Activated T-helper 1 cell treated with anti-CD3 and anti-CD28 coated beads, Interleukin-2, amount 50 U/mL, for 16 hours (primary cell): ENCODE measurements around the gene AGBL4.

Experiments used
- DNase-seq, 2 donors: peaks; one replicate each; pipeline ENCODE4 v3.0.0-alpha.2; 2020; ENCODE audit warnings: low read depth in 1 of 2, low spot score in 1 of 2

AGBL4 gene

DNA sequence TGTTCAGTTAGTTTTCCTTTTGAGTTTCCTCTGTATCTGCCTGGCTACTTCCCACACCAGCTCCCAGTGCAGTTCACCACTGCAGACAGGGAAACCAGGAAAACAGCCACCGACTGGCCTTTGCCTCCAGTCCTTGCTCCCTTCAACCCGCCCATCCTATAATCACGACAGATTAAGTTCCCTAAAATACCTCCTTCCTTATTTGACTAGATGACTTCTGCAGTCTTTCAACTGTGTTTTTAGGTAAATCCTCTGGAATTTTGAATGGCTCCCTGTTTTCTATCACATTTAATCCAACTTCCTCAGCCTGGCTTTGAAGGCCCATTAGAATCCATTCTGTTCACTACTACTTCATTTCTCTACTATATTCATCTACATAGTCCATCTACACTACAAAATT, 1284.7 kb downstream of the AGBL4 start:
- DNase-seq = no peak

- DNase-seq = no peak
These were observed 1285.4 kb downstream of the AGBL4 start for GRCh38 chr1:48738356-48738755.

- no peak for DNase-seq
These were observed 1288.0 kb downstream of the AGBL4 start for GRCh38 chr1:48735796-48736195.

DNA sequence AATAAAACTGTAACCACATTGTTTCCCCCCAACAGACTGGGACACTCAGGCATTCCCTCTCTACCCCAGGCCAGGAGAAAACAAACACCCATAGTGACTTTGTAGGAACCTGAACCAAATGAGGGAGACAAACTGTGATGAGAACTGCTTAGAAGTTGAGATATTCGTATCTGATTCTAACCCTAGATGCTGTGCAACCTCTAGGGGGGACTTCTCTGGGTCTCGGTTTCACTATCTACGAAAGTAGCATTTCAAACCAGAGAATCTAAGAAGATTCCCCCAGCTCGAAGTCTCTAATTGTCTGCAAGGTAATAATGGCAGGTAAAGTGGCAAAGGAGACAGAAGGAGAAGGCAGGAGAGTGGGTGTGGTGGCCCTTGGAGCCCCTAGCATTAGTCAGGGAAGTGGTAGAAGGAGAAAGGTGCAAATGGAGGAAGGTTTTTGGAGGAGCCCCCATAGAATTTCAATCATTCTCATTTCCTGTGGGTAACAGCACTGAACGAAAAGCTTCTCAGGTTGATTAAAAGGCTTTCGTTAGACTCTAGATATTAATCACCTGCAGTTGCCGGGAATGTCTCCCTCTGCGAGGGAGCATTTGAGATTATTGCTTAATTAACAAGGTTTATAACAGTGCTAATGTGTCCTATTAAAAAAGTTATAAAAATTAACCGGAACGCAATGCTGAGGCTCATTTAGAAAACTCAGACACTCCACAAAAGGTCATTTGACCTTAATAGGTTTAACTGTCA, 1293.4 kb downstream of the AGBL4 start:
- no peak for DNase-seq

- no peak for DNase-seq
These were observed 1295.2 kb downstream of the AGBL4 start for GRCh38 chr1:48728584-48728983.

DNA sequence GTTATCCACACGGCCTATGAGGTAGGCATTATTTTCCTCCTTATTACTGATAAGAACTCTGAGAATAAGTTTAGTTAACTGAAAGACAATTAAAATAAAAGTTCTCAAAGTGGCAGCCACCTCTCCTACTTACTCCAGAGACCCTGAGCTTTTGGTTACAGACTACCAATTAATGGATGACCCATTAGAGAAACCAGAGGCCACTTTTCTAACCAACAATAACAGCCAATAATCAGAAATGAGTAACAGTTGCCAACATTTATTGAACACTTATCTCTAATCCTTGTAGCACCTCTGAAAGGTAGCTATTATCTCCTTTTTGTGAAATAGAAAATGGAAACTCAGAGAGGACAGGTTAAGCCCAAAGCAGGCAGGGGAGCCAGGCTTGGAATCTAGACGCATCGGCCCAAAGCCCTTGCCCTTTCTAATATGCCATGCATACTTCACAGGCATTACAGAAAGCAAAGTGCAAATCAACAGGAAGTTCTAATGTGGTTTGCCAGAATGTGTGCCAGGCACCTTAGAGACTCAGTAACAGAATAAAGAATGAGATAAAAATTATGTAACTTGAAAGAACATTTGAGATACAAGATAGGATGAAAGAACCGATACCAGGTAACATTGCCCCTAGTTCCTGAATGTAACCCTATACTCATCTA, 1297.1 kb downstream of the AGBL4 start:
- no peak for DNase-seq

GRCh38 chr1:48726139-48726538, 1297.6 kb downstream of the AGBL4 start:
- no peak for DNase-seq

DNA sequence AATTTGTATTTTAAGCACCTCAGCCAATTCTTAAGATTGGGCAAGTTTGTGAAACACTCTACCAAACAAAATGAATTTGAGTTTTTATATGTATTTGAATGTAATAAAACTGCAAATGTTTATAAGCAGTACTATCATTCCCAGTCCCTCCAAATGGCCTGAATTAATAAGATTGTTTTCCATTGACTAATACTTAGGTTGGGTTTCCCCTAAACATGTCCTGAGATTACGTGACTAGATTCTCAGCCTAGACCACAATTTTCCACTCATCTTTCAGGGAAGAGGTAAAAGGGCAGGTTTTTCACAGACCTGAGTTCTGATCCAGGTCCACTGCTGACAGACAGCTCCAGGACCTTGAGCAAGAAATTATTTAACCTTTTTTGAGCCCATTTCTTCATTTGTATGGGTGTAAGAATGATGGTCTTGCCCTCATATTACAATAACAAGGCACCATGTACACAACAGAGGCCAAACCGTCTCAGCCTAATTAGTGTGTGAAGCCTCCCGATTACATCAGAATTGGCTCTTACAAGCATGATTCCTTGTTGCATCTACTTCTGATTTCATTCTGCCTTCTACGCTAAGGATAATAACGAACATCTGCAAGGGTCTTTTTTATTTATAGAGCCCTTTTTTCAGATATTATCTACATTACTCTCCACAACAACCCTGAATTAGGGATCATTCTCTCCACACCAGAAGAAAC, 1298.3 kb downstream of the AGBL4 start:
- no peak for DNase-seq

DNA sequence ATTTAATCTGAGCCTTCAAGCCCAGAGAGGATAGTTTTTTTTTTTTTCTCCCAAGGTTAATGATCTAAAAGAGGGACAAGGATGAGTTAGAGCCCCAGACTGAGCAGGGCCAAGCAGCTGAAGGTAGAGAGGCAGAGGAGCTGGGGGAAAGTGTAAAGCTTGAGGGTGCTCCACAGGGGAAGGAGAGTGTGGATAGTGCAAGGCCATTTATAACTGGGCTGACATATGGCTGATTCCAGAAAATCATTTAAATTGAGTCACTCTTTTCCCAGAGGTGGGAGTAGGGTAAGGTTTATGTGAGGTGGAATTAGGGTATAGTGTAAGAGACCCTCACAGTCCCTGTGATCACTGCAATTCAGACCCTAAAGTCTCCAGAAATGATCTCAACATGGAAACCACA, 1302.8 kb downstream of the AGBL4 start:
- DNase-seq = no peak

- DNase-seq = no peak
These were observed 1305.0 kb downstream of the AGBL4 start for GRCh38 chr1:48718705-48719104.

DNA sequence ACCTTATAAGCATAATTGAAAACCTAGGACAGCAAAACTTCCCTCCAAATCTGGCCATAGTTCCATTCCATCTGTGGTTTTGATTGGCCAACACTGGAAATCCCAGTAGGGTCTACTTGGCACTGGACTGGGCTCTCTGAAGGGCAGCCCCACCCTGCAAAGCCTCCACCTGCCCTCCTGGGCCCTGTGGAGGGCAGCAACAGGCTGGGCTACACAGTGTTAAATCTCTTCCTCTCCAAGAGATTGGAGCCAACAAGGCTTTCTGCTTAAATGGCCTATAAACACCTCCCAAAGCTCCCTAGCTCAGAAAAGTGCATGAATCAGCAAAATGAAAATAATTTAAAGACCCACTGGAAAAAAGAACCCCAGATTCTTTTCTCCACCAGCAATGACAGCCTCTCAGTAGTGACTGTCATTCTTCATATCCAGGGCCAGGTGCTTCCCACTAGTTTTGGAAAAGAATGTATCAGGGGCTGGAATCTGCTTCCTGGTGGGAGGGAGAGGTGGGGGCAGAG, 1305.6 kb downstream of the AGBL4 start:
- DNase-seq = no peak

DNA sequence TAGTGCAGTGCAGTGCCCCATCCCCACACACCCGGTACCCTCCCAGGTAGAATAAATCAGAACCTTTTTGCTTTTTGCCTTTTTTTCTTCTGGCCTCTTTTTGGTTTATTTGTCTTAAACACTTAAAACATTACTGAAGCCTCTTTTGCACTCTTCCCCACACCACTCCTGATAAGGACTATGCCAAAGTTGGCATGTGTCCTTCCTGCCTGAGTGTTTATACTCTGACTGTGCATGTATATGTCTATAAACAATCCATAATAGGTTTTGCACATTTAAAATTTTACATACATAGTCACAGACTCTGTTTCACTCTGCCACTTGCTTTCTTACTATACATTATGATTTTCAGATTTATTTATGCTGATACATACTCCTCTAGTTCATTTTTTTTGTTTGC, 1306.7 kb downstream of the AGBL4 start:
- DNase-seq = no peak

DNA sequence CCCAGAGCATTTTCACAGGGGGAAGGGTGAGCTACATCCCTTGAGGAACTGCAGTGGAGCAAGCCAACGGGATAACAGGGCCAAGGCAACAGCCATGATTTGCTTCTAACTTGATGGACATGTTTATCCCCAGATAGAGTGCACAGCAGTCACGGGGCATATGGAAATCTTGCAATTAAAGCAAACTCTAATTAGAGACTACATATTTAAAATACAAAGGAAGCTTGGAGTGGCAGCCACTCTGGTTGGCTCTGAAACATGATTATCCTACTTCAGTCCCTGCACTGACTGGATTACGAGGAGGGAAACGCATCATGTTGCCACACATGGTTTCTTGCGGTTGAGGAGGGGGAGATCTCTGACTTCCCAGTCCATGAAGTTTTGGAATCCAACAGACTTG, 1307.8 kb downstream of the AGBL4 start:
- no peak for DNase-seq

GRCh38 chr1:48710915-48711314, 1312.8 kb downstream of the AGBL4 start:
- DNase-seq = no peak

DNA sequence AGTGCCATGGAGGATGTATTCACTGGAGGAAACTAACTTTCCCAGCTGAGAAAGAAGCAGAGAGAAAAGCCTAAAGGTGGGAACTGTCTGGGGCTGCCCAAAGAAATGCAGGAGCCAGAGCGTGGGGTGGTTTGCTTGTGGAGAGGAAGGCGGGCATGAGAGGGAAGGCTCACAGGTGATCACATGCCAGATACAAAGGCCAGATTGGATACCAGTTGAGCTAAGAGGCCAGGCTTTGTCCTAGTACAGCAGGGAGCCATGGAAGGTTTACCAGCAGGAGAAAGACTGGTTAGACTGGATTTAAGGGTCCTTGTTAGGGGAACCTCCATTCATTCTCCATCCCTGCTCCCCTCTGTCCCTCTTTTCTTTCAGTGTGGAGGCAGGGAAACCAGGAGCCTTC, 1313.4 kb downstream of the AGBL4 start:
- DNase-seq = no peak

DNA sequence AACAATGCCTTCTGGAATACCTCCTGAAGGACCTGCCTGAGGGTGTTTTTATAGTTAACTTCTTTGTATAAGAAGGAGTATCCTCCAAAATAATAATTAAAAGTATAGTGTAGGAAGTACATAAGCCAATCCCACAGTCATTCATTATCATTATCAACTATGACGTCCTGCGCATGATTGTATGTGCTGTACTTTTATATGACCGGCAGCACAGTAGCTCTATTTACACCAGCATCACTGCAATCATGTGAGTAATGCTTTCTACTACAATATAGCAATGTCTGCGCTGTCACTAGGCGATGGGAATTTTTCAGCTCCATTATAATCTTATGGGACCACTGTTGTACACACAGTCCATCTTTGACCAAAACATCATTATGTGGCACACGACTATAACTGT, 1319.0 kb downstream of the AGBL4 start:
- no peak for DNase-seq

- no peak for DNase-seq
These were observed 1322.3 kb downstream of the AGBL4 start for GRCh38 chr1:48701445-48701844.

DNA sequence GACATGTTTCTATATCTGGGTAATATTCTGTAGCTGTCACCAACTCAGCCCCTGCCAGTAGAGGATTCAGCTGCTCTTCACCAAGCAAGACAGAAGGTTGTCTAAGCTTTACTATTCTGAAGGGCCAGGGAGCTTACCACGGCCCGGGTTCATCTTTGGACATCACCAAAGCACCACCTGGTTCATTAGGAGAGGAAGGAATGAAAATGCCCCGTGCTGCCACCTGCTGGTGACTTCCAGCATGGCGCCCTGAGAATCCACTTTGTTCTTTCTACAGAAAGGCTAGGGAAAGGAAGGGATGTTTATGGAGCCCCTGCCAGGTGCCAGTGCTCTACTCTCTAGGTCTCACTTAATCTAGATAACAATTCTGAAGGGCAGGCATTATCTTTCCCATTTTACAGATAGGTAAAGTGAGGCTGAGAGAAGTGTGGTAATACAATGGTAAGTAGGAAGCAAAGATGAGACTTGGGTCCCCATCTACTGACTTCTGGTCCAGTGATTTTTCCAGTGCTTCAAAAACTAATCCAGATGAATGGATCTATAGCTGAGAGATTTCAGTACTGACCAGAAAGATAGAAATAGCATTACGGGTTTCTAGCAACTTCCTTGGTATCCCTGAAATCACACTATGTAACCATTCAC, 1326.6 kb downstream of the AGBL4 start:
- DNase-seq = peak in 1 of 2 donors; percentile 21

DNA sequence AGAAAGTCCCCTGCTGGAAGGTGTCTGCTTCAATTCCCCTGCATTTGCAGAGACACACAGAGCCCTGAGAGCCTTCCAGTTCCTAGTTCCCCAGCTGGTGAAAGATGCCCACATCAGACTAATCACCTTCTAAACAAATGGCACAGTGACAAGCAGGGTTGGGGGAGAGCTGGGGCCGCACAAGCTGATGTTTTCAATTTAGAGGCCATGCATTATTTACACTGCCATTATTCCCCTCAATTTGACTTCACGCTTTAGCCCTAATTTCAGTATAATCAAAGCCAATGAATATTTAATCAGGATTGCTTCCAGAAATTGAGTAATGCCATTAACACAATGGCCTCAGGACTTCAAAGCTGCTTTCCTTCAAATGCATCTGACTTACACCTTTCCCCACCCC, 1328.6 kb downstream of the AGBL4 start:
- no peak for DNase-seq

- no peak for DNase-seq
These were observed 1330.0 kb downstream of the AGBL4 start for GRCh38 chr1:48693674-48694320.

DNA sequence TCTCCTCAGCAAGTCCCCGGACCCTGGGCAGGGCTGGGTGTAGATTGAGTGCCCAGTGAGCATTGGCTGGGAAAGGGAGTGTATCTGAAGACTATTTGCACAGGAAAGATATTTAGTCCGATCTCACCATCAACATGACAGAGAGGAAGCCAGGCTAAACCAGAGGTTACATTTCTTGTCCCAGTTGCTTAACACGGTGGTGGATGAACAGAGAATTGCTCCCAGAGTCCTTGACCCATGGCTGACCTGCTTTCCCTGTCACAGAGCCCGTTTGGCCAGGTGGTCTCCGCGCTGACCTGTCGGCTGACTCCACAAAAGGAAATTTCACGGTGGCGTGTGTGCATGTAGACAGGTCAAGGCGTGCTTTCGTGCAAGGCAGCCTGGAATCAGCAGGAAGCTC, 1330.6 kb downstream of the AGBL4 start:
- no peak for DNase-seq
